Measurements from ENCODE around the gene CCDC183.
"Not testable (repeated sequence)": the region's sequence is repeated elsewhere in the genome, so short reads cannot be mapped to it uniquely, and the experiment has no call there.

The CCDC183 gene

DNA sequence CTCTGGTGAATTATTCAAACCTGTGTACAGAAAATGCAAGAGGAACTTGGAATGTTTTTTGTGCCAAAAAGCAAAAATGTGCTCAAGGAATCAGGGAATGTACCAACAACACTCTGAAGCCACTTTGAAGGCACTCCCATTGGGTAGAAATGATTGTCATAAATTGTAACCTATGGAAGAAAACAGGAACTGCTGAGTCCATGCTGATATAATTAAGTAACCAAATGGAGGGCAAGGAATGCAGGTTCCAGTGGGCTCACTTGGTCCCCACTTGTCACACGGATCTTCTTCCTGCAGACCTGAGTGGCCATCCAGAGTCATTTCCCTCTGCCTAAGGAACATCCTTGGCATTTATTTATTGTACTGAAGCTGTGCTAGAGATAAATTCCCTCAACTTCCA is 44.9 kb upstream of the CCDC183 start:
- no peak overlapping the region for H3K27ac ChIP-seq
- TF ChIP-seq, protein P1, sequence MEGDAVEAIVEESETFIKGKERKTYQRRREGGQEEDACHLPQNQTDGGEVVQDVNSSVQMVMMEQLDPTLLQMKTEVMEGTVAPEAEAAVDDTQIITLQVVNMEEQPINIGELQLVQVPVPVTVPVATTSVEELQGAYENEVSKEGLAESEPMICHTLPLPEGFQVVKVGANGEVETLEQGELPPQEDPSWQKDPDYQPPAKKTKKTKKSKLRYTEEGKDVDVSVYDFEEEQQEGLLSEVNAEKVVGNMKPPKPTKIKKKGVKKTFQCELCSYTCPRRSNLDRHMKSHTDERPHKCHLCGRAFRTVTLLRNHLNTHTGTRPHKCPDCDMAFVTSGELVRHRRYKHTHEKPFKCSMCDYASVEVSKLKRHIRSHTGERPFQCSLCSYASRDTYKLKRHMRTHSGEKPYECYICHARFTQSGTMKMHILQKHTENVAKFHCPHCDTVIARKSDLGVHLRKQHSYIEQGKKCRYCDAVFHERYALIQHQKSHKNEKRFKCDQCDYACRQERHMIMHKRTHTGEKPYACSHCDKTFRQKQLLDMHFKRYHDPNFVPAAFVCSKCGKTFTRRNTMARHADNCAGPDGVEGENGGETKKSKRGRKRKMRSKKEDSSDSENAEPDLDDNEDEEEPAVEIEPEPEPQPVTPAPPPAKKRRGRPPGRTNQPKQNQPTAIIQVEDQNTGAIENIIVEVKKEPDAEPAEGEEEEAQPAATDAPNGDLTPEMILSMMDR (conservative IDR thresholded peaks at IDR 0.05), result no peak
- TF ChIP-seq ZFX (IDR thresholded peaks at IDR 0.05), result no peak

DNA sequence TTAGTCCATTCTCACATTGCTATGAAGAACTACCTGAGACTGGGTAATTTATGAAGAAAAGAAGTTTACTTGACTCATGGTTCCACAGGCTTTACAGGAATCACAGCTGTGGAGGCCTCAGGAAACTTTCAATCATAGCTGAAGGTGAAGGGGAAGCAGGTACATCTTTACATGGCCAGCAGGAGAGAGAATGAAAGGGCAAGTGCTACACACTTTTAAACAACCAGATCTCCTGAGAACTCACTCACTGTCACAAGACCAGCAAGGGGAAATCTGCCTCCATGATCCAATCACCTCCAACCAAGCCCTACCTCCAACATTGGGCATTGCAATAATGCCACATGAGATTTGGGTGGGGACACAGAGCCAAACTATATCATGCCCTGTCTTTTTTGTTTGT is 44.3 kb upstream of the CCDC183 start:
- TF ChIP-seq ZFX (IDR thresholded peaks at IDR 0.05), result no peak
- TF ChIP-seq, protein P1 (conservative IDR thresholded peaks at IDR 0.05), result no peak
- H3K27ac ChIP-seq, result no peak overlapping the region

DNA sequence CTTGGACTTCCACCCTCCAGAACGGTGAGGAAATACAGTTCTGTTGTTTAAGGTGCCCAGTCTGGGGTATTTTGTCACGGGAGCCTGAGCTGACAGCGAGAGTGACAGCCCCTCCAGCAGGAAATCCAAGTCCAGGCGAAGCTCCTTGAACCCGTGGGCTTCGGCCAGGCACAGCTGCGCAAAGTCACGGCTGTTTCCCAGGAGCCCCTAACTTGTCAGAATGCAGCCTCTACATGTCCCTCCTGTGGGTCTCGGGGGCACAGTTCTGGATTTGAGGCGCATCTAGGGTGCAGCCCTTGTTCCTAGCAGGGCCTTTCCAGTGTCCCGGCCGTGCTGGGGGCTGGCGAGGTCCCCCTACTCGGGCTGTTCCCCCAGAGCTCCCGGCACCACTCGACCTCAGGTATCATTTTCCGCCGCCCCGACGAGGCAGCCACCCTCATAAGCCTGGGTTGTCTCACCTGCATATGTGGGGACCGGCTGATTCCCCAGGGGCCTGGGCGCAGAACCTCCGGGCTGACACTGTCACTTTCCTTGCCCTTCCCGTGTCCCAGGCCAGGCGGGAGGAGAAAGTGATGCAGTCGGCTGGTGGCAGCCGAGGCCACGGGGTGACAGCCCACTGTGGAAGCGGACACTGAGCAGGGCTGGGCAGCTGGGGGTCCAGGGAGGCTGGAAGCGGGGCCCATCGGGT is 42.6 kb upstream of the CCDC183 start:
- TF ChIP-seq, protein P1 (conservative IDR thresholded peaks at IDR 0.05), result no peak
- no peak for TF ChIP-seq ZFX (IDR thresholded peaks at IDR 0.05)
- H3K27ac ChIP-seq, result no peak overlapping the region

DNA sequence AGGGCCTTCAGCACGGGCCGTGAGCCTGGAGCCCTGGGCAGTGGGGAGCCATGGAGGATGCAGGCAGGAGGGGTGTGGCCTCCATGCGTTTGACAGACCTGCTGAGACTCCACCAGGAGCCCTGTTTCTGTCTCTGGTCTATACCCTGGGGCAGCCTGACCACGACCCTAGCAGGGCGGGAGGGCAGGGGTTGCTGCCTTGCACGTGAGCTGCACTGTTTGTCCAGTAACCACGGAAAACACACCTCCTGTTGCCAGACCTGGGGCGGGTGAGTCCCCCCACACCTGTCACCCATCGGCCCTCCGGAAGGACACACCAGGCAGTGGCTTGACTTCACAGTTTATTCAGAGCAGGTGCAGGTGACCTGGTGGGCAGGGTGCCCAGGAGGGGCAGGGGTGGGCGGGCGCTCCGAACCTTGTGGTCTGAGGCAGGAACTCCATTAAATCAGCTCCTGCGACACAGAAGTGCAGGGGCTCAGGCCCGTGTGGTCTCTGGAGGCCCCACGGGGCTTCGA is 42.0 kb upstream of the CCDC183 start:
- TF ChIP-seq, protein P1 (conservative IDR thresholded peaks at IDR 0.05), result no peak
- no peak for TF ChIP-seq ZFX (IDR thresholded peaks at IDR 0.05)
- no peak overlapping the region for H3K27ac ChIP-seq

DNA sequence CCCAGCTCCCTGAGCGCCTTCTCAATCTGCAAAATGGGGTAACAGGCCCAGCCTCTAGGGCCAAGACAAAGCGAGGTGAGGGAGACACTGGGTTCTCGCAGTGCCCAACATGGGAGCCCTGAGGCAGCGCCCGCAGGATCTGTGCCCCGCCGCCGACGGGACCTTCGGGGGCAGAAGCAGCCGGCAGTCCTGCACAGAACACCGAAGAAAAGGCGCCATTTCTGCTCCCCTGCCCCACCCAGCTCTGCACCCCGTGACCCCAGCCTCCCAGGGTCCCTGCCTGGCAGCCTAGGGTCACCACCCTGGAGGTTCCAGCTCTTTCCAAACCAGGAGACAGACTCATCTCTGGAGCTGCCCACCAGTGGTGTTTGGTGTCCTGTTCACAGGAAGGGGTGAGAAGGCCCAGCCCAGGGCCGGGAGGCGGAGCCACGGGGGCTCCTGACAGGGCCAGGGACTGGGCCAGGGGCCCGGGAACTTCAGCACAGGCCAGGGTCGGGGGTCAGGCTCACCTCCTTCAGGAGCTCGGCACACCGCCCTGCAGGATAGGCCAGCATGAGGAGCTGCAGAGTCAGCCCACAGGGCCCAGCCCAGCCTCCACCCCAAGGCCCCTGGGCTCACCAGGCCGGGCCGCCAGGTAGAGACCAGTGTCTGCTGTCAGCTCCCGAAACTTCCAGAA is 41.4 kb upstream of the CCDC183 start:
- H3K27ac ChIP-seq, result no peak overlapping the region
- TF ChIP-seq, protein P1 (conservative IDR thresholded peaks at IDR 0.05), result no peak
- no peak for TF ChIP-seq ZFX (IDR thresholded peaks at IDR 0.05)

DNA sequence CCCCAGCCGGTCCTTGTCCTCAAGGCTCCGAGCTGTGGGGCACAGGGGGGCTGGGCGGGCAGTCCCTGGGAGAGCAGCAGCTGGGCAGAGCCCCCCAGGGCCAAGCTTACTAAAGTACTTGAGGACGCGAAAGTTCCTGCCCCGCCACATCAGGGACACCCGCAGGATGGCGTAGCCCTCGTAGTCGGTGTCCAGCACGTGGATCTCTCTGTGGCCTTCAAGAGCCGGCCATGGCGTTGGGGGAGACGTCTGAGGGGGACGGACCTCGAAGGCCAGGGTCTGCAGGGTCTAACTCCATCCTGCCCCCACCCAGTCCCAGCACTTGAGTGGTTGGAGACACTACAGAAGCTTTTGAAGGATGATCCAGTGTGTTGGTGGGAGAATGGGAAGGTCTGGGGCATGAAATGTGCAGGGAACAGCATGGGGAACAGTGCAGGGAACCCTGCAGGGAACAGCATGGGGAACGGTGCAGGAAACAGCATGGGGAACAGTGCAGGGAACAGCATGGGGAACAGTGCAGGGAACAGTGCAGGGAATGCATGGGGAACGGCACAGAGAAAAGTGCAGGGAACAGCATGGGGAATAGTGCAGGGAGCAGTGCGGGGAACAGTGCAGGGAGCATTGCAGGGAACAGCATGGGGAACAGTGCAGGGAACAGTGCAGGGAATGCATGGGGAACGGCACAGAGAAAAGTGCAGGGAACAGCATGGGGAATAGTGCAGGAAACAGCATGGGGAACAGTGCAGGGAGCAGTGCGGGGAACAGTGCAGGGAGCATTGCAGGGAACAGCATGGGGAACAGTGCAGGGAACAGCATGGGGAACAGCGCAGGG is 40.6 kb upstream of the CCDC183 start:
- H3K27ac ChIP-seq, result not testable (repeated sequence)

DNA sequence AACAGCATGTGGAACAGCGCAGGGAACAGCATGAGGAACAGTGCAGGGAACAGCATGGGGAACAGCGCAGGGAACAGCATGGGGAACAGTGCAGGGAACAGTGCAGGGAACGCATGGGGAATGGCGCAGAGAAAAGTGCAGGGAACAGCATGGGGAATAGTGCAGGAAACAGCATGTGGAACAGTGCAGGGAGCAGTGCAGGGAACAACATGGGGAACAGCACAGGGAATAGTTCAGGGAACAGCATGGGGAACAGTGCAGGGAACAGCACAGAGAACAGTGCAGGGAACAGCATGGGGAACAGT is 40.1 kb upstream of the CCDC183 start:
- no peak for TF ChIP-seq ZFX (IDR thresholded peaks at IDR 0.05)
- TF ChIP-seq, protein P1 (conservative IDR thresholded peaks at IDR 0.05), result no peak
- no peak overlapping the region for H3K27ac ChIP-seq

Measured in C4-2B (cell line).